KG1 (cell line): ENCODE measurements around the gene TLL2.

Experiments
- DNase-seq: peaks from one replicate; lab custom pipeline; 2025; lab: John Stamatoyannopoulos, UW

The TLL2 gene

DNA sequence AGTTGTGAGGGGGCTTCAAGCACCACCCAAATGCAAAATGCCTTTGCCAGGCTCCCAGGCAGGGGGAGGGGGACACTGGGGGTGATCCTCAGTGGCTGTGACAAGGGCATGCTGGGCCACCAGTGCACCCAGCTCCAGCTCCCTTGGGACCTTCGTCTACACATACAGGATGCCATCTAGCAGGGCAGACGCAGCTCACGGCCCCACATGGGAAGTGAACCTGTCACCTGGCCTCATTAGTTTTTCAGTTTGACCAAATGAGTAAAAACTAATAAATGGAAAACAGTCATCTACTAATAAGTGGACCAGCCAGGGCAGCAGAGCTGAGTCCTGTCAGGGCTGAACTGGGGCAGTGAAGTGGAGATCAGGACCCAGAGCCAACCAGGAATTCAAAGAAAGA, 50.2 kb downstream of the TLL2 start:
- DNase-seq, result no peak

DNA sequence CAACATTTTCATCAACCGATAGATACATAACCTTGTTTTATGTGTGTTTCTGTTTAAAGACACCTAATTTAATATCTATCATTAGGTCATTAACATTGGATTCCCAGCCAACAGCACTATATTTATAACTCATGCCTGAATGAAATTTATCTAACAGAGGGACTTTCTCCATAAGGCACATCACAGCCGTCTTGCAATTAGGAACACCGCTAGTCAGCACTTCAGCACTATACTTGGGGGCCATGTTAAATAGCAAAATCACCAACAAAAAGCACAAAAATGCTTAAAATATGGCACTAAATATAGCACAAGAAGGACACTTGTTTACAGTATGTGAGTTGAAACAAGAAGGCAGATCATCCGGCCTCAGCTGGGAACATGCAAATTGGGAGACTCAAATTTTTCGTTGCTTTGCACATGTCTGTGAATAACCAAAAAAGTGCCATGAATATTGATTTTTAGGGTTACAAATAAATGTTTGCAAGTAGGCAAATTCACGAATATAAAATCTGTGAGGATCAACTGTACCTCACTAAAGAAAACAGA, 51.0 kb downstream of the TLL2 start:
- DNase-seq, result no peak

DNA sequence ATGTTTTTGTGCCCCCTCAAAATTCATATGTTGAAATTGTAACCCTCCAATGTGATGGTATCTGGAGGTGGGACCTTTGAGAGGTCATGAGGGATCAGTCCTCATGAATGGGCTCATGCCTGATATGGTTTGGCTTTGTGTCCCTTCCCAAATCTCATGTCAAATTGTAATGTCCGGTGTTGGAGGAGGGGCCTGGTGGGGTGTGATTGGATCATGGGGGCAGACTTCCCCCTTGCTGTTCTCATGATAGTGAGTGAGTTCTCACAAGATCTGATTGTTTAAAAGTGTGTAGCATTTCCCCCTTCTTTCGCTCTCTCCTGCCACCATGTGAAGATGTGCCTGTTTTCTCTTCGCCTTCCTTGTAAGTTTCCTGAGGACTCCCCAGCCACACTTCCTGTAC, 53.4 kb downstream of the TLL2 start:
- no peak for DNase-seq

DNA sequence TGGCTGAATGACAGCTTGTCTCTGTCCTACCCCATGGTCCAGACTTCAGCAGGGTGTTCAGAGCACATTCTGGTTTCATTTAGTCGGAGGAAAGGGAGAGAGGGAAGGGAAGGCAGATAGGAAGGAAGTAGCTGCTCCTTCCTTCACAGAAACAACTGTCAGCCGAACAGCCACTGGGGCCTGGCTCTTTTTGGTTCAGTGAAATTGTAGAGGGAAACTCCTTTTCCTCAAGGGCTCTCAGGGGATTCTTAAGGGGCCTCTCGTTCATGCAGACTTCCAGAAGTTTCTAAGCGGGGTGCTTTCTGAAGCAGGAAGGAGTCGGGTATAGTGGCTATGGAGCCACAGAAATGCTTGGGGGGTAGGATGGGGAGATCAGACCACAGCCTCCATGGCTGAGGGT, 56.4 kb downstream of the TLL2 start:
- no peak for DNase-seq

DNA sequence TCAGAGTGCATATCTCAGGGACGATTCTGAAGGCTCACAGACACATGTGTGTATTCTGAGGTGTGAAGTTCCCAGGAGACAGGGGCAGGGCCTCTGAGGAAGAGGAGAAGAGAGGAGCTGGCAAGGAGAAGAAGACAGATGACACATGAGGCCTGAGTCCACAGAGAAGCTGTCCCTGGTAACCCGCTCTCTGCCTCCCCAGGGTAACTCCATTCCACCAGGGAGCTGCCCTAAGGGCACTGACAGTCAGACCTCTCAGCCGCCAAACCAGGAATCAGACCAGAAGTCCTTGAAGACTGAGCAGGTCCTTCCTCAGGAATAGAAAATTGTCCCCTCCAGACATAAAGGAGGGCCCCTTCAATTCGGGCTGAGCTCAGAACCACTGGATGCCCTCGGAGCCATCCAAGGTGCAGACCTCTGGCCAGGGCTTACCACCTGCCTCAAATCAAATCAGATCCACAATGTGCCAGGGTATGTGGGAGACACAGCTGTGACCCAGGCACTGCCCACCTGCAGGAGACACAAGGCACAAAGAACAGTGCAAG, 57.4 kb downstream of the TLL2 start:
- no peak for DNase-seq

DNA sequence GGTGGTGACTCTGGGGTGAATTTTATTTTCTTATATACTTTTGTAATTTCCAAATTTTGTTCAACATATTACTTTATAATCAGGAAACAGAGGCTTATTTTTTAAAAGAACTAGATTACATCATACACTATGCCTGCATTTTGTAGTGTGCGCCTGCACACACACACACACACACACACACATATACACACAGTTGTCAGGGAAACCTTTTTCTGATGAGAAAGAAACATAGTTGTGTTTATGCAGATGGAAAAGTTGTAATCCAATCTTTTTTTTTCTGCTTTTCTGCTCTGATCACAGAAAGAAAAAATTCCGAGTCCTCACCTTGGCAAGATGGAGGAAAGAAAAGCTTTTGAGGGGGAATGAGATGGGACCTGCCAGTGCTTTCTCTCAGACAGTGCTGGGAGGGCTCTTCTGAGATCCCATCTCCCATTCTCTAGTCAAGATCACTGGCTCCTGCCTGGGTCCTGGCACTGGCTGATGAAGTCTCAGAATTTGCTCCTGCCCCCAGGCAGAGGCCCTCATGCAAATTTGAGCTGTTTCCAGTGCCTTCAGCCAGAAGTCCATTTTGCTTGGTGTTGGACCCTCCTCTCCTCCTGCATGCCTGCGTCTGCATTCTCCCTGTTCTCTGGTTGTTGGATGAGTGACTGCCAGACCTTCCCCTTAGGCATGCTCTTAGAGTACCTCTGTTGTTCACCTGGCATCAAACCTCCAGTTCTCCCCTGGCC, 59.7 kb downstream of the TLL2 start:
- DNase-seq, result no peak

DNA sequence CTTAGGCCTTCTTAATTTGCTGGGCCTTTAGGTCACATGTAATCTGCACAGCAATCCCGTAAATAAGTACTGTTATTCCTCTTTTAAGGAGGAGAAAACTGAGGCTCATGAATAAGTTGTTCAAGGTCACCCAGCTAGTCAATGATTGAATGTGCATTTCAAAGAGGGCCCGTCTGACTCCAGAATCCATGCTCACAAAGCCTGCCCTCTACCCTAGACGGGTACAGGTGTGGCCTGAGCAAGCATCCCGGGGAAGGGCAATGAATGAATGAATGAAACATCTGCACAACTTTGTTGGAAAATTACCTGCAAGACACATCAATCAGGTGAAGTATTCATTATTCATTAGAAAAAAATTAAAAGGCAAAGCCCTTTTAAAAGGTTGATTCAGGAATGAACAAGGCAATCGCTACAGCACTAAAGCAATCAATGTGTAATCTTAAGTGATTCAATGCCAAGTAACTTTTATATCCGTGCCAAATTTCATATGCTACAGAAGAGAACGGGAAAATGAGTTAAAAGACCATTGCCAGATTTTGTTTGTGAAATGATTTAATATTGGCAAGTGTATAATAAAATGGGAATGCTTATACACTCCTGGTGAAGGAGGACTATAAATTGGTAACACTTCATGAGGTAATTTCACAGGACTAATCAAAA, 61.1 kb downstream of the TLL2 start:
- no peak for DNase-seq

DNA sequence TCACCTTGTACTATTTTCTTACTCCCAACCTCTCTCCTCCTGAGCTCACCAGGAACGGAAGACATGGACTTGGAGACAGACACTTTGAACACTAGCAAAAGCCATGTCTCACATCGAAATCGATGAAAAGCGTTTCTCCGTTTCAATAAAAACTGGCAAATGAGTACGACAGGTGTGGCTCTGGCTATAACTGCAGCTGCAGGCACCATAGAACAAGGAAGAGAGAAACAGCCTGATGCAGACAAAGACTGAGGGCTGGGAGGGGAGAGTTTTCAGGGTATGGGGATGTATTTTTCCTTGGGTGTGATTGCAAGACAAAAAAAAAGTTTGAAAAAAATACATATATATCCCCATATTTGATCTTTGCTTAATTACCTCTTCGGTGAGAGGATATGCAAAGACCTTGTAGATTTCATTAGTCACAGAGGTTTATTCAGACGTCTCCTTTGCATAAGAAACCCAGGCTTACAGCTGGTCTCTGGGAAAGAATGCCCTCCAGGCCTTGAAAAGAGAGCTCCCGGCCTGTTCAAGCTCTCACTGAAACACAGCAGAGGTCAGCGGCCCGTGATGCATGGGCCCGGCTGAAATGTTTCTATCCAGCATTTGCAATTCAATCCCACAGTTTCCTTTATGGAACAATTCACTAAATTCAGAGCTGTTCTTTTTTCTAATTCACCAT, 63.1 kb downstream of the TLL2 start:
- no peak for DNase-seq

DNA sequence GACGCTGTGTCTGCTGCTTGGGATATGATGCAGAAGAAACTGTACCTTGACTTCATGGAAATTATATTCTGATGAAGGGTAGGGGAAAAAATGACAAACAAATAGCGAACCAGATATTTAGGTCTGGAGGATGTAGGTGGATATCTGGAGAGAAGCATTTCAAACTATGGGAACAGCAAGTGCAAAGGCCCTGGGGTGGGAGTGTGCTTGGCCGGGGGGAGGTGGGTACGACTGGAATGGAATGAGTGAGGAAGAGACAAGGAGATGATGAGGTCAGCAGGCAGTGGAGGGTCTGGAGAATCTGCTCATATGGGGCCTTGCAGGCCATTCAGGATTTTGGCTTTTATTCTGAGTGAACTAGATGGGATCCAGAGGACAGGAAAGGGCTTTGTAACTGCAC, 65.2 kb downstream of the TLL2 start:
- no peak for DNase-seq

DNA sequence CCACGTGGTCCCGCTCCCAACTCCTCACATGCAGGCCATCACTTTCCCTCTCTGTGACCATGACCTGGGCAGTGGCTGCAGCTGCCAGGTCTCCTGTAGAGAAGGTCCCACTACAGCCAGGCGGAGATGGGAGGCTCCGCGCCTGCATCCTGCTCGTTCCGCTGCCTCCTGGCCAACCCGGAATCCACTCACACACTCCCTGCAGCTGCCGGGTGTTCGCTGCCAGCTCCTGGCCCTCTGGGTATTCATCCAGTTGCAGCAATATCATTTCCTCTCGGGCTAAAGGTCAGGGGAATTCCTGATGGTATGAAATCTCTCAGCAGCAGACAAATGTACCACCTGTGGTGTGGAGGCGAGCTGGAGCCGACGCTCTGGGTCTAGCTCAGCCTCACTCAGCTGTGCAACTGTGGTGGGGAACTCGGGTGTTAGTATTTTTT, 65.7 kb downstream of the TLL2 start:
- DNase-seq, result no peak

DNA sequence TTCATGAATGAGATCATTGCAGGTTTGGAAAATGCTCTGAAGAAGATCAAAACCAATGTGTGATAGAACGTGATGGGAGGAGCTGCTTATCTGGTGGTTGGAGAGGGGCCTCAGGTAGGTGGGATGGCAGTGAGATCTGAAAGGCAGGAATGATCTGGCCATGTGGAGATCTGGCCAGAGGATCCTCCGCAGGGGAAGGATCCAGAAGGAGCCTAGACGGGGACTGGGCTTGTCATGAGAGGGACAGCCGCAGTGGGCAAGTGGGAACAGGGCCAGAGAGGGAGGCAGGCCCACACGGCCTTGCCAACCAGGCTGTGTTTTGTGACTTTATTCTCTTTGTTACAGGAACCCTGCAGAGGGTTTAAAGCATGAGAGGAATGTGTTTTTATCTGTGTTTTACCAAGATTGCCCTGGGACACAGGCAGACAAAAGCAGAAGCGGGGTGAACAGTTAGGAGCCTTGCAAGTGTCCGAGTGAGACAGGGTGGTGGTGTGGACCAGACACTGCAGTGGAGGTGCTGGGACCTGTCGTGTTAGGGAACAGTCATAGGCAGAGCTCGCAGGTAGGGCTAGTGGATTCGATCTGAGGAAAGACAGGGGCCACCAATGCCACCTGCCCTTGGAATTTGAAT, 66.6 kb downstream of the TLL2 start:
- no peak for DNase-seq

DNA sequence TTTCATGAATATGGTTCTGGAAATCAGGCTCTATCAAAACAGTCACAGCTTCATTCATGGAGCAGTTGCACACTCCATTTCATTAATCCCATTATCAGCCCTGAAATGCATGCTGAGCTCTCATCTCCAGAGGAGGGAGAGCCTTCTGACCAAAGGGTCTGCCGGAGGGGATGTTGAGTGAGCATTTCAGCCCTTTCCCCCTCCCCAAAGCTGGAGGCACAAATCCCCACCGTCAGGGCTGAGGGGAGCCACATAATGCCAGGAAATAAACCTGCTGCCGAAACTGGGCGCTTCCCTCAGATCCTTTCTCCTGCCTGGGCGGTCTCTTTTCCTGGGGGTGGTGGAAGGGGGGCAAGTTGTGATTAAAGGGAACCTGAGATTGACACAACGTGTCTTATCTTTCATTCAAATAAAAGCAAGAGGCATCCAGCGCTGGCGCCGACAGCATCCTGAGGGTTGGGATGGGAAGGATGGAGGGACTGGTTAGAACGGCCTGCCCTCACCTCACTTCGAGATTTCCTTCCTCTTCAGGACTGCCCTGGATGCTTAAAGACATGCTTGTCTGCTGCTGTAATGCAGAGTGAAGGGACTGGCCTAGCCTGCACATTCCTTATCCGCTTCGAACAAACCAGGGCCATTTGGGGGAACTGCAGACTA, 71.6 kb downstream of the TLL2 start:
- no peak for DNase-seq

DNA sequence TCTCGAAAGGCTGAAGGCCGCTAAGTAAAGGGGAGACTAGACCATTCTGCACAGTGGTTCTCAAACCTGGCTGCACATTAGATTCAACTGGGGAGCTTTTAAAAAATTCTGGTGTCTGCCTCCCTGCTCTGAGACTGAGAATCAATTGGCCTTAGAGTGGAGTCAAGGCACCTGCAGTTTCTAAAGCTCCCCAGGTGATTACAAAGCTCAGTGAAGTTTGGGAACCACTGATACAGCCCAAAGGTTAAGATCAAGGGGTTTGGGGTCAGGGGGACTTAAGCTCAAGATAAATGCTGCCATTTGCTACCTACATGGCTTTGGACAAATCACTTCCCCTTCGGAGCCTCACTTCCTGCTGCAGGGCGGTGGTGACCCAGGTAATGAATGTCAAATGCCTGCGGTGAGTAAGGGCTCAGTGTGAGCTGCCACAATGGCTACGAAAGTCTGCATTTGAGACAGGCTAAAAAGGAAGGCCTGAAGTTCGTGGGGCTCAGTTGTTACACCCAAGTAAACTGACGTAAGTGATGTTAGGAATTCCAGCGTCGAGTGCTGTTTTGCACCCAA, 72.3 kb downstream of the TLL2 start:
- DNase-seq, result no peak

DNA sequence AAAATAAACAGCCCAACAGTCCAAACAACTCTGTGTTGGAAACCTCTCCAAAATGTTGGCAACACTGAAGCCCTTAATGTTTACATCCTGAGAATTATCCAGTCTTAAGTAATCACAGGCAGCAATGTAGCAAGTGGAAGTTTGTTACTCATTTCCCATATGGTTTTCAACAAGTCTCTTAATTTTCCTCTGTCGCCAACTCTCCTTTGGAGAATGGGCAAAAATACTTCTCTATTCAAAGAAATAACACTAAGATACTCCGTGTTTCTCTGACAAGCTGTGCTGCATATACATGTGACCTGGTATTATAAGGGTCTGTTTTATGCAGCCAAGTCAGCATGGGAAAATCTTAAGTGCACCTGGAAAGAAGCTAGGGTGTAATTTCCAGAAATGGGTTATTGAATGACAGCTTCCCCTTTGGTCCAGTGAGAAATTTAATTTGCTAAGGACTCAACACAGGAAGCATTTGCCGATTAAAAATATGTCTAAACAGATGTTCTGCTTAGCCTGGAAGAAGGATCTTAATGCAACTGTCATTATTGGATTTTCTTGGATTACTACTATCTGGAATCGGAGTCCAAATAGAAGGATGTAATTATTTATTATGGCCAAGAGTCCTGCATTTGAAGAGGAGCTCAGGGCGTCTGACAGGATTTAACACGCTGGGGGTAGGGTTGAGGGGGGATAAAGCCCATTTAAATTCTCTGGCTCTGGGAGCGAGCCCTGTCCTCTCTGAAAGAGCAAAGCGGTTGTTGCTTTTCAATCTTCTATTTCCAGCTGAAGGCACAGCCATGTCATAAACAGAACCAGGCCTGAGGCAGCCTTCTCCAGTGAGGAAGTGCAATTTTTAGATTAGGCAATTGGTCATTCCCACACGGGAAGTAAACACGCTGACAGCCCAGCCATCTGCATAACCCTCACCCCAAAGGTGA, 73.1 kb downstream of the TLL2 start:
- no peak for DNase-seq

DNA sequence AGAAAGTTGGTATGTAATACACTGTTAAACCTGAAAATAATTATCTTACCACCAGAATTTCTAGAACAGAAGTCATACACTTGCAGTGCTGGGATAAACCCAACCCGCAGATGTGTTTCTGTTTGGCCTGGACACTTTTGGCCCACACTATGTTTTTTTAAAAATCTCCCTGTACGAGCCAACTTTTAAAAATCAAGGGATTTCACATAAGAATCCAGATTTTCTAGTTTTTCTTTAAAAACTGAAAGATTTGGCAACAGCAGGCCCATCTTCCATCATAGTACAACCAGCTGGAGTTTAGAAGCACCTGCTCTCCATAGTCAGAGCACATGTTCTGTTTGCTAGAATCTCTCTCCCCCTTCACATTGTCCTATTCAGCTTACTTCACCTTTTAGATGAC, 74.0 kb downstream of the TLL2 start:
- no peak for DNase-seq

DNA sequence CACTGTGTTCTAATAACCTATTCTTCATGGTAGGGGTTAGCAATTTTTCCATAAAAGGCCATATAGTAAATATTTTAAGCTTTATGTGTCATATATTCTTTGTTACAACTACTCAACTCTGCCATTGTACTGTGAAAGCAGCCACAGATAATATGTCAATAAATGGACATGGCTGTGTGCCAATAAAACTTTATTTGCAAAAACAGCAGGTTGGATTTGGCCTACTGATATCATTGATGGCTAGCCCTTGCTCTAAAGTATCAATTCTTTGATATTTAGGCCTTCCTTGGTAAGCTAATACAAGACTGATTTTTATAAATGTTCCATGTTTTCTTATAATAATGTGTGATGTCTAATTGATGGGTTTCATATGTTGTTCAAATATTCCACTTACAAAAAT, 77.7 kb downstream of the TLL2 start:
- no peak for DNase-seq

DNA sequence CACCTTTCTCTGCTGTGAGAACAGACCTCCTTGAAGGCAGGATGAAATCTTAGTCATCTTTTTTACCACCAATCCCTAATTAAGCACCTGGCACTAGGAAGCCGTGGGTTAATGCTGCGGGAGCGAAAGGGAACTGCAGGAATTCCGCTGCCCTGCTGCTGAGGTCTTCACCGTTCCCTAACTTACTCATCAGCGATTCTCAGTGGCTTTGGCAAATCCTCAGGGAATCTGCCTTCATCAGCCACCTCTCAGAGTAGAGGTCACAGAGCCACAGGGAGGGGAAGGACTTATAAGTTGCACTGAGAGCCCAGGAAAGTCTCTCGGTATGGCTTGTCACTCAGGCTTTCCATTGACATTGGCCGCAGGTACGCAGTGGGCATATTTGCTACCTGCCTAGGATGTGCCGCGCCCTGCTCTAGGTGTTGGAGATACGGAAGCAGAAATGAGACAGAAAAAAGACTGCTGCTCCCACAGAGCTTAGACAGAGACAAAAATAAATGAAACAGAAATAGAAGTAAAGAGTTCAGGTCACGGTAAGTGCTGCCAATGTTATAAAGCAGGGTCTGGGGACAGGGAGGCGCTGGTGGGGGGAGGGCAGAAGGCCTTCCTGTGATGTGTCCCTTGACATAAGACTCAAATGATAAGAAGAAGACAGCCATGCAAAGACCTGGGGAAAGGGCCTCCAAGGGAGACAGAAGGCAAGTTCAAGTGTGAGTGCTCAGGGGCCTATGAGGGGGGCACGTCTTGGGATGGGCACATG, 82.3 kb downstream of the TLL2 start:
- DNase-seq, result no peak

DNA sequence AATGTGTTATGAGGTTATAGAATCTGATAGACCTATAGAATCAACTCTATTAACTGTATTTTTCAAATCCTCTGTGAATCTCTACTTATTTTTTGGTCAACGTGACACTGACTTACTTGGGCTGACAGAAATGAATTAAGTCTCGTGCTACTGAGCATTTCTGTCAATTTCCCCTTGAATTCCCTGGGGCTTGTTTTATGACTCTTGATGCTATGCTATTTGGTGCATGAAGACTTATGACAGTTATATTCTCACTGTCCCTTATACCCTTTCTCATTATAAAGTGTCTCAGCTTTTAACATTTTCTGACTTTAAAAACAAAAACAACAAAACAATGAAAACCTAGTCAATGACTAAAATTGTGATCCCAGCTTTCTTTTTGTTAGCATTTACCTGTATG, 86.4 kb downstream of the TLL2 start:
- no peak for DNase-seq

DNA sequence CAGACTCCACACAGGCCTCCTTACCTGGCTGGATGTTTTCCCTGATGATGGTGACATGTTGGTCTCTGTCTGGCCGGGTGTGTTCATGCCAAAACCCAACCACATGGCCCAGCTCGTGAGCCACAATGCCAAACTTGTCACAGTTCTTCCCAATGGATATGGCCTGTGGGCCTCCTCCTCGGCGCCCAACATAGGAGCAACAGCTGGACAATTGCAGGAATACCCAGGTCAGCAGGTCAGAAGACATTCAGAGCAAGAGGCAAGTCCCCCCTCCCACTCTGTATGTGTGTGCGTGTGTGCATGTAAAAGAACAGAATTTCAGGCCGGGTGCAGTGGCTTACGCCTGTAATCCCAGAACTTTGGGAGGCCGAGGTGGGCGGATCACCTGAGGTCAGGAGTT, 91.2 kb downstream of the TLL2 start:
- DNase-seq, result no peak

DNA sequence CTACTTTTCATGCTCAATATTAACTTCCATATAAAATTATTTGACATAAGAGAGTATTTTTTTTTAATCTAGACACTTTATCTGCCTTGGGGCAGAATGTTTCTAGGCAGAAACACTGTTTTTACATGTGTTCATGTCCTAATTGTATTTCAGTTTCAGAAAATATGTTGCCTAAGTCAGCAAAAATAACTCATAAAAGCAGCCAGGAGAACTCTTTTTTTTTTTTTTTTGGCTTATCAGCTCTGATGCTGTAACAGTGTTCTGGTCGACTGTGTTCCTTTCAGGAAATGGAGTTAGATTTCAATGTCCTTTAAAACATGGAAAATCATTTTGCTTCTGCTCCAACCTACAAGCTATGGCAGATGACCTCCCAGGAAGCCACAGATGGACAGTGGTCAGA, 91.7 kb downstream of the TLL2 start:
- DNase-seq, result no peak
